Endothelial cell of umbilical vein (primary cell): ENCODE results near the gene DACT2. TPM values are rescaled to one million over a fixed set of nuclear protein-coding genes. Genes with fewer than 3 reads are reported as not detected.

ENCODE experiments used
- BruUV-seq: library from RNA; stranded (reverse); fragments of 400-500 nt; replicated peaks from 2 replicates; lab custom pipeline; 2021; lab: Mats Ljungman, UMichigan
- CTCF ChIA-PET: fragments of 300-600, 350-600 bp; sonication (Branson Sonifier 250); formaldehyde crosslinking; loops from one replicate; lab custom pipeline; 2021; ENCODE audit warnings: antibody characterized with exemption, inconsistent platforms; lab: Charles Lee
- POLR2A ChIA-PET: fragments of 300-600, 350-600 bp; sonication (Branson Sonifier 250); formaldehyde crosslinking; loops from one replicate; lab custom pipeline; 2021; ENCODE audit warnings: antibody characterized with exemption, inconsistent platforms; lab: Charles Lee
- DNase-seq: peaks from one replicate; pipeline ENCODE4 v3.0.0-alpha.2; 2011; ENCODE audit warnings: low read depth, low spot score
- FAIRE-seq: peaks from 2 replicates; lab custom pipeline; 2011; peaks lifted over from hg19 to GRCh38; lab: Jason Lieb, UNC
- H2AFZ ChIP-seq: 2 replicates; pipeline ENCODE4 v1.6.0; 2012; ENCODE audit warnings: low read depth, low read length, control low read depth, inconsistent platforms
- H3K27ac ChIP-seq: 2 replicates; pipeline ENCODE4 v1.5.1; 2011; ENCODE audit warnings: low read depth, mild to moderate bottlenecking, control low read depth, low read length, moderate library complexity; ENCODE audit not compliant: insufficient read depth
- H3K27me3 ChIP-seq, 2 experiments: 2 replicates each; pipeline versions ENCODE4 v1.6.0 to v1.6.1; 2011; ENCODE audit warnings: low read length in 2 of 2, mixed read lengths in 1 of 2; ENCODE audit not compliant: control insufficient read depth in 2 of 2, insufficient read depth in 2 of 2
- H3K36me3 ChIP-seq, 2 experiments: 2 replicates in 1 of 2; 3 replicates in 1 of 2; pipeline ENCODE4 v1.5.1; 2011; ENCODE audit warnings: low read length in 2 of 2, mild to moderate bottlenecking in 1 of 2, moderate library complexity in 1 of 2; ENCODE audit not compliant: control insufficient read depth in 2 of 2, insufficient read depth in 2 of 2; ENCODE audit errors: extremely low read depth in 1 of 2
- H3K4me1 ChIP-seq: 3 replicates; pipeline ENCODE4 v1.5.1; 2011; ENCODE audit warnings: mild to moderate bottlenecking, low read length; ENCODE audit not compliant: control insufficient read depth, insufficient read depth; ENCODE audit errors: extremely low read depth
- H3K4me2 ChIP-seq: 2 replicates; pipeline ENCODE4 v1.6.1; 2011; ENCODE audit warnings: low read length, control low read depth, mixed read lengths; ENCODE audit not compliant: insufficient read depth
- H3K4me3 ChIP-seq, 3 experiments: fragments of 200-600 bp in 1 of 3; sonication (generic), shearing (Covaris generic) in 1 of 3; replicated peaks in 1 of 3; 2 replicates each; pipeline ENCODE4 v1.5.1; 2011 to 2016; ENCODE audit warnings: control low read depth in 3 of 3, low read length in 3 of 3, mild to moderate bottlenecking in 2 of 3, inconsistent platforms in 1 of 3, low read depth in 1 of 3, moderate library complexity in 1 of 3; ENCODE audit not compliant: insufficient read depth in 1 of 3
- H3K79me2 ChIP-seq: 2 replicates; pipeline ENCODE4 v1.6.0; 2012; ENCODE audit warnings: low read length, inconsistent platforms; ENCODE audit not compliant: control insufficient read depth, insufficient read depth
- H3K9ac ChIP-seq: replicated peaks from 2 replicates; pipeline ENCODE3; 2011; ENCODE audit warnings: low read length, control low read depth; ENCODE audit not compliant: insufficient read depth; ENCODE audit errors: extremely low read depth
- H3K9me1 ChIP-seq: replicated peaks from 3 replicates; pipeline ENCODE4 v1.6.0; 2011; ENCODE audit warnings: mild to moderate bottlenecking, low read length; ENCODE audit not compliant: control insufficient read depth, insufficient read depth; ENCODE audit errors: extremely low read depth
- H3K9me3 ChIP-seq: replicated peaks from 2 replicates; pipeline ENCODE4 v1.5.1; 2012; ENCODE audit warnings: low read length, inconsistent platforms; ENCODE audit not compliant: control insufficient read depth, insufficient read depth
- H4K20me1 ChIP-seq: replicated peaks from 2 replicates; pipeline ENCODE3; 2011; ENCODE audit warnings: mild to moderate bottlenecking, low read length; ENCODE audit not compliant: control insufficient read depth, insufficient read depth; ENCODE audit errors: extremely low read depth
- CTCF ChIP-seq, 2 donors: IDR thresholded peaks; 1 replicate in 1 of 2; 2 replicates in 1 of 2; pipeline ENCODE4 v1.5.1; 2011; ENCODE audit warnings: low read length in 2 of 2, mild to moderate bottlenecking in 2 of 2, moderate library complexity in 2 of 2, control low read depth in 1 of 2, inconsistent platforms in 1 of 2, low read depth in 1 of 2; ENCODE audit not compliant: insufficient read depth in 1 of 2; ENCODE audit errors: extremely low read depth in 1 of 2
- EZH2 ChIP-seq: IDR thresholded peaks from 2 replicates; pipeline ENCODE4 v1.6.1; 2012; ENCODE audit warnings: borderline replicate concordance, low read depth, mild to moderate bottlenecking, moderate library complexity, low read length, inconsistent platforms; ENCODE audit not compliant: severe bottlenecking
- FOS ChIP-seq: IDR thresholded peaks from 2 replicates; pipeline ENCODE4 v1.6.1; 2011; ENCODE audit warnings: mild to moderate bottlenecking, low read length, moderate library complexity, borderline replicate concordance; ENCODE audit not compliant: insufficient read depth
- GATA2 ChIP-seq: IDR thresholded peaks from 2 replicates; pipeline ENCODE4 v1.7.0; 2011; ENCODE audit warnings: low read depth, mild to moderate bottlenecking, moderate library complexity, mixed read lengths, low read length; ENCODE audit not compliant: insufficient read length, insufficient read depth
- JUN ChIP-seq: IDR thresholded peaks from 2 replicates; pipeline ENCODE4 v1.6.1; 2011; ENCODE audit warnings: borderline replicate concordance, low read depth; ENCODE audit not compliant: insufficient read length, insufficient read depth
- MAX ChIP-seq: IDR thresholded peaks from 2 replicates; pipeline ENCODE4 v1.6.1; 2011; ENCODE audit not compliant: insufficient read depth, insufficient read length
- MYC ChIP-seq: IDR thresholded peaks from one replicate; pipeline ENCODE4 v1.6.1; 2011; ENCODE audit warnings: mild to moderate bottlenecking, low read depth, low read length
- POLR2A ChIP-seq: IDR thresholded peaks from 2 replicates; pipeline ENCODE4 v1.6.1; 2012; ENCODE audit warnings: low read depth, mild to moderate bottlenecking, control low read depth, low read length
- POLR2AphosphoS5 ChIP-seq: IDR thresholded peaks from 2 replicates; pipeline ENCODE4 v1.6.1; 2012; ENCODE audit warnings: low read depth, mild to moderate bottlenecking, control low read depth, low read length, moderate library complexity; ENCODE audit not compliant: insufficient read depth
- dilution Hi-C: fragments of 300-500 bp; cut with MboI; formaldehyde crosslinking; loops from one replicate; pipeline ENCODE4 v1.15.0; 2019; ENCODE audit warnings: low sequenced_read_pairs; ENCODE audit not compliant: extremely low pct_ligation_motif_present
- intact Hi-C: fragments of 100-400 bp; cut with micrococcal nuclease; formaldehyde crosslinking; loops from one replicate; pipeline ENCODE4 v1.10.0; 2022
- polyA plus RNA-seq, 4 experiments: library from polyadenylated mRNA; depleted of rRNA in 3 of 4; stranded (reverse) in 3 of 4; unstranded in 1 of 4; fragments of >200 nt; gene quantifications; 2 replicates each; pipeline versions ENCODE4 v1.2.1 to v1.2.3, GENCODE V29; 2011 to 2012; ENCODE audit warnings: missing spikeins in 1 of 4
- total RNA-seq: library from RNA; stranded (reverse); gene quantifications from 2 replicates; pipeline ENCODE4 v1.2.3, GENCODE V29; 2021

DACT2 gene
- total and polyA plus RNA-seq, 2 donors (not counting 3 experiments of a cell fraction or from before 2014, with no cell fraction given), result not detected

GRCh38 chr6:168282985-168283685, 36.4 kb downstream of the DACT2 start:
- FAIRE-seq (no peak), DNase-seq (no peak)
- H3K36me3 ChIP-seq, result no peaks in the 10 kb centered on the region
- H3K79me2 ChIP-seq, result no peaks in the 10 kb centered on the region
- CTCF ChIA-PET, result no interaction called here
- H3K9me1 ChIP-seq, result no peaks in the 10 kb centered on the region
- H3K4me3 ChIP-seq, result no peak overlapping the region
- H3K4me2 ChIP-seq, result no peak overlapping the region
- BruUV-seq, result no TSS peak
- intact Hi-C loops (no loop called here), dilution Hi-C loops (no loop called here)
- H3K9ac ChIP-seq, result no peak overlapping the region
- no peaks in the 10 kb centered on the region for H3K4me1 ChIP-seq
- H3K27me3 ChIP-seq, result no peaks in the 10 kb centered on the region
- no peak overlapping the region for H3K27ac ChIP-seq
- POLR2A ChIA-PET, result no interaction called here
- no peaks in the 10 kb centered on the region for H3K9me3 ChIP-seq
- no peak overlapping the region for H2AFZ ChIP-seq
- TF ChIP-seq GATA2, result no peak
- TF ChIP-seq JUN, result no peak
- TF ChIP-seq MAX, result no peak
- no peak for TF ChIP-seq POLR2A
- no peak for TF ChIP-seq POLR2AphosphoS5
- TF ChIP-seq CTCF (IDR thresholded peaks at IDR 0.05; ENCODE audit: extremely low read depth in 1 of 2, insufficient read depth in 1 of 2, low read depth in 1 of 2, low read length in 2 of 2), result no peak
- TF ChIP-seq FOS, result no peak
- no peak for TF ChIP-seq MYC
- TF ChIP-seq EZH2, result no peak
- H4K20me1 ChIP-seq, result no peaks in the 10 kb centered on the region
